HepG2 (cell line): ENCODE results near the gene HSD11B2. TPM values are rescaled to one million over a fixed set of nuclear protein-coding genes. Genes with fewer than 3 reads are reported as not detected.
A peak's percentile ranks its signal among the peaks of the same experiment; 100 is the strongest.

Source experiments
- FOXP4 ChIP-seq: sonication (generic); formaldehyde crosslinking; IDR thresholded peaks from 2 replicates; pipeline ENCODE4 v1.4.0; 2020; ENCODE audit warnings: missing genetic modification reagents
- HBP1 ChIP-seq: IDR thresholded peaks from 2 replicates; pipeline ENCODE4 v1.6.1; 2016; ENCODE audit warnings: low read depth, control low read depth
- KDM4B ChIP-seq: sonication (generic); formaldehyde crosslinking; IDR thresholded peaks from 2 replicates; pipeline ENCODE4 v1.4.0; 2020; ENCODE audit warnings: missing genetic modification reagents
- MEIS1 ChIP-seq: sonication (generic); formaldehyde crosslinking; IDR thresholded peaks from 2 replicates; pipeline ENCODE4 v1.9.0; 2021; ENCODE audit warnings: mild to moderate bottlenecking, missing genetic modification reagents, moderate library complexity, borderline replicate concordance
- PTBP1 ChIP-seq: fragments of 200-400 bp; formaldehyde crosslinking; IDR thresholded peaks from 2 replicates; pipeline ENCODE4 v1.6.1; 2018; ENCODE audit warnings: low read length, low read depth; ENCODE audit not compliant: poor library complexity, severe bottlenecking
- TRIM24 ChIP-seq: sonication (generic); formaldehyde crosslinking; IDR thresholded peaks from 2 replicates; pipeline ENCODE4 v1.8.0; 2022; ENCODE audit warnings: mild to moderate bottlenecking, missing genetic modification reagents
- ZMYM4 ChIP-seq: sonication (generic); formaldehyde crosslinking; IDR thresholded peaks from 2 replicates; pipeline ENCODE4 v1.8.1; 2023; ENCODE audit warnings: mild to moderate bottlenecking, missing genetic modification reagents
- ZNF143 ChIP-seq: sonication (generic); formaldehyde crosslinking; IDR thresholded peaks from 2 replicates; pipeline ENCODE4 v1.4.0; 2020; ENCODE audit warnings: missing genetic modification reagents
- ZNF280D ChIP-seq: sonication (generic); formaldehyde crosslinking; IDR thresholded peaks from 2 replicates; pipeline ENCODE4 v1.5.1; 2020; ENCODE audit warnings: mild to moderate bottlenecking, missing genetic modification reagents
- ZNF569 ChIP-seq: sonication (generic); formaldehyde crosslinking; IDR thresholded peaks from 2 replicates; pipeline ENCODE4 v1.5.0; 2020; ENCODE audit warnings: mild to moderate bottlenecking, missing genetic modification reagents, moderate library complexity, borderline replicate concordance
- ZNF605 ChIP-seq: sonication (generic); formaldehyde crosslinking; IDR thresholded peaks from 2 replicates; pipeline ENCODE4 v1.8.0; 2022; ENCODE audit warnings: mild to moderate bottlenecking, missing genetic modification reagents
- ZNF761 ChIP-seq: sonication (generic); formaldehyde crosslinking; conservative IDR thresholded peaks from 2 replicates; pipeline ENCODE4 v1.4.0; 2020; ENCODE audit warnings: mild to moderate bottlenecking, missing genetic modification reagents
- polyA plus RNA-seq, 8 experiments: library from polyadenylated mRNA; depleted of rRNA in 3 of 8; stranded (reverse) in 7 of 8; unstranded in 1 of 8; fragments of >200 nt; fragmentation: Illumina TruSeq in 4 of 8; extraction: Trizol in 4 of 8; gene quantifications; 2 replicates each; pipeline versions ENCODE4 v1.2.1 to v1.2.3, GENCODE V29; 2011 to 2016; ENCODE audit warnings: low read depth in 4 of 8, missing spikeins in 1 of 8, mixed read lengths in 1 of 8; ENCODE audit not compliant: insufficient read depth in 1 of 8
- total RNA-seq, 5 experiments: library from RNA; depleted of rRNA; stranded (reverse); fragments of >200 nt; fragmentation: Illumina TruSeq; extraction: Trizol; gene quantifications; 2 replicates each; pipeline ENCODE4 v1.2.3, GENCODE V29; 2016; ENCODE audit warnings: low read depth in 1 of 5

HSD11B2 gene
- total and polyA plus RNA-seq, 2 of the 13 experiments (the other 11 are each of a cell fraction or from before 2014, with no cell fraction given), result 8.9 to 13.6 TPM

- TF ChIP-seq ZNF605, result no peak
- peak; percentile 62 for TF ChIP-seq ZNF761 (CRISPR knock-in tag)
- TF ChIP-seq ZMYM4, result 0 out of 2 replicates have a peak, but pooled peaks have one; percentile 3
- TF ChIP-seq ZNF569 (CRISPR knock-in tag), result no peak
- peak; percentile 5; the same call in 1 of the 2 replicates for TF ChIP-seq FOXP4 (CRISPR knock-in tag)
- peak; percentile 17; the same call in 1 of the 2 replicates for TF ChIP-seq KDM4B (CRISPR knock-in tag)
- TF ChIP-seq ZNF143, result 0 out of 2 replicates have a peak, but pooled peaks have one; percentile 8
- peak; percentile 4; the same call in 1 of the 2 replicates for TF ChIP-seq ZNF280D (CRISPR knock-in tag)
- TF ChIP-seq TRIM24 (CRISPR knock-in tag), result no peak
- 0 out of 2 replicates have a peak, but pooled peaks have one; percentile 4 for TF ChIP-seq HBP1
- TF ChIP-seq PTBP1, result peak; percentile 10
- TF ChIP-seq MEIS1 (CRISPR knock-in tag), result 0 out of 2 replicates have a peak, but pooled peaks have one; percentile 18
Measured at GRCh38 chr16:67429799-67430503, 970 bp upstream of the HSD11B2 start (continued).
